ENCODE results near the gene TENM4.
A peak's percentile ranks its signal among the peaks of the same experiment; 100 is the strongest.

TENM4 gene

DNA sequence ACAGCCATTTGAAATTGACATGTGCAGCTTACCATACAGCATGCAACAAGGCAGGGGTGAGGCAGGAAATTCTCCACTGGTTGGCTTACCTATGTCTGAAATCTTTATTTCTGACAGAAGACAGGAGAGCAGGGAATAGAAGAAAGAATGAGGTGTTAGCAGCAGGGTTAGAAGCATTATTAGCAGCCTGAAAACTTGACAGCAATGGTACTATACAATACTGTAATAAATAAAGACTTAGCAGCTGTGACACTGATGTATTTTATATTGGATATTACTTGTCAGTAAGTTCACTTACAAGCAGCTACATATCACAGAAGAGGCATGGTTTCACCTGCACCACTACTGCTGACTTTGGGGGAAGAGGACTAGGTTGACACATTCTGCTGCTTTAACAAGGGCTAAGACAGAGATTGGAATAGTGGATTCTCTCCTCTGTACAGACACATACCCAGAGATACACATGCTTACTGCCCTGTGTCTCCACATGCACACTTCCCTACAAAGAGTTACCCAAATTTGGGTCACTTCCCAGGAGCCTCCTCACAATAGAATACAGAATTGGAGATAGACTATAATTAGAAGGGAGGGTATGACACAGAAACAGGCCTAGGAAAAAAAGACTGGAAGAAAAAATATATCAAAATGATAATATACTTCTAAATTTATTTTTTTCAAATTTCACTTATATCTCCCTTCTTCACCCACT is 720.4 kb downstream of the TENM4 start:
- TF ChIP-seq, protein P1, sequence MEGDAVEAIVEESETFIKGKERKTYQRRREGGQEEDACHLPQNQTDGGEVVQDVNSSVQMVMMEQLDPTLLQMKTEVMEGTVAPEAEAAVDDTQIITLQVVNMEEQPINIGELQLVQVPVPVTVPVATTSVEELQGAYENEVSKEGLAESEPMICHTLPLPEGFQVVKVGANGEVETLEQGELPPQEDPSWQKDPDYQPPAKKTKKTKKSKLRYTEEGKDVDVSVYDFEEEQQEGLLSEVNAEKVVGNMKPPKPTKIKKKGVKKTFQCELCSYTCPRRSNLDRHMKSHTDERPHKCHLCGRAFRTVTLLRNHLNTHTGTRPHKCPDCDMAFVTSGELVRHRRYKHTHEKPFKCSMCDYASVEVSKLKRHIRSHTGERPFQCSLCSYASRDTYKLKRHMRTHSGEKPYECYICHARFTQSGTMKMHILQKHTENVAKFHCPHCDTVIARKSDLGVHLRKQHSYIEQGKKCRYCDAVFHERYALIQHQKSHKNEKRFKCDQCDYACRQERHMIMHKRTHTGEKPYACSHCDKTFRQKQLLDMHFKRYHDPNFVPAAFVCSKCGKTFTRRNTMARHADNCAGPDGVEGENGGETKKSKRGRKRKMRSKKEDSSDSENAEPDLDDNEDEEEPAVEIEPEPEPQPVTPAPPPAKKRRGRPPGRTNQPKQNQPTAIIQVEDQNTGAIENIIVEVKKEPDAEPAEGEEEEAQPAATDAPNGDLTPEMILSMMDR (IDR thresholded peaks at IDR 0.05; ENCODE audit: low read depth, low read length), result no peak
- DNase-seq (ENCODE audit: extremely low read depth, low read depth), result no peak

DNA sequence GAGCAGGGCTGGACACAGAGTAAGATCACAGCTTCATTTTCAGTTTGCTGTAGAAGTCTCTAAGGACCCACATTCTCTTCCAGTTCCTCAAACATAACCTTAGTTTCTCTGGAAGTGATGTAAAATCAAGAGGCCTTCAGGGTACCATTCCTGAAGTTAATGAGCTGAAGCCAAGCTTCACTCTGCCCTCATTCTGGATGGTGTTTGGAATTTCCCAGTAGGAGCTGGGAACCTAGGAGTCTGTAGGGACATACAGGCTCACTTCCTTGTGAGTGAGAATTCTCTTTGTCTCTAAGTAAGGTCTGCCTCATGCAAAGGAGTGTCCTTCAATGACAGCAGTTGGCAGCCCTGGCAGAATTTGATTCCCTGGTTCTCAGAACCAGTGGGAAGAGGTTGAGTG is 723.8 kb downstream of the TENM4 start:
- TF ChIP-seq, protein P1 (IDR thresholded peaks at IDR 0.05; ENCODE audit: low read depth, low read length), result no peak
- no peak for DNase-seq (ENCODE audit: extremely low read depth, low read depth)

DNA sequence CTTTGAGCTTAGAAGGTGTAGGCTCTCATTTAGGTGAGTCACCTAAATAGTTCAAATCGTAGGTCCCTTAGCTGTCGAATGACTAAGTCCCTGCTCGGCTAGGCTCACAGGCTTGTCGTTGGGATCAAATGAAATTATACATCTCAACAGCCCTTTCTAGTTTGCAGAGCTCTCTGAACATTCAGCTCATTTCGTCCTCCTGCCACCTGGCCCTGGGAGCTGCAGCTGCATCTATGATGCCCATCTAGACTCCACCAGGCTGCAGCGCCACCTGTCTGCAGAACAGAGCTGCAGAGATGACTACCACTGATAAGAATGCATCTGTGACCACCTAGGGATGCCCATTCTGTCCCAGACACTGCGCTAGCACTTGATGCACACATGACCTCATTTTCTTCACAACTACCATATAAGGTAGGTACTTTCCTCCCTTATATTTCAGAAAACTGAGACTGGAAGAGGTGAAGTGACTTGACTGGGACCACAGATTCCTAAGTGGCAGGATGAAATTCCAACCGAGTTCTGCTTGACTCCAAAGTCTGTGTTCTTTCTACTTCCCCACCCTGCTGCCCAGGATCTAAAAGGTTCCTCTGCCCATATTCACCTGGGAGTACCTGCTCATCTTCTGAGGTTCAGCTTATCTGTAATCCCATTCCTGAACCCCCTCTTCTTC is 725.1 kb downstream of the TENM4 start:
- DNase-seq (ENCODE audit: extremely low read depth, low read depth), result peak; percentile 3
- TF ChIP-seq, protein P1 (IDR thresholded peaks at IDR 0.05; ENCODE audit: low read depth, low read length), result peak; percentile 71

DNA sequence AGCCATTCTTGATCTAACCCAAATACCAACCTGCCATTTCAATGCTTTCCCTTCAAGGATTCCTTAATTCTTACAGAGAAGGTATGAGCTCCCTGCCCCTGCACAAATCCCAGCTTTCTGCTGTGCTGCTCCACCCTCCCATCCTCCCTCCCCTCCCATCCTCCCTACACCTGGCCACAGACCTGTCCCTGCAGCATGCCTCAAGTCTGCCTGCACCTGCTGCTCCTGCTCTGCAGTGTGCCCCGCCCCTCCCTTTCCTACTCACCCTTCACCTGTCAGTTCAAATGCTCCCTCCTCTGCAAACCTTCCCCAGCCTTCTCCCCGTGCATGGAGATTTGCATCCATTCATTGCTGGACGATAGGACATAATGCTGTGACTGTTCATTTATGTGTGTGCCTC is 726.3 kb downstream of the TENM4 start:
- DNase-seq (ENCODE audit: extremely low read depth, low read depth), result no peak
- TF ChIP-seq, protein P1 (IDR thresholded peaks at IDR 0.05; ENCODE audit: low read depth, low read length), result no peak

DNA sequence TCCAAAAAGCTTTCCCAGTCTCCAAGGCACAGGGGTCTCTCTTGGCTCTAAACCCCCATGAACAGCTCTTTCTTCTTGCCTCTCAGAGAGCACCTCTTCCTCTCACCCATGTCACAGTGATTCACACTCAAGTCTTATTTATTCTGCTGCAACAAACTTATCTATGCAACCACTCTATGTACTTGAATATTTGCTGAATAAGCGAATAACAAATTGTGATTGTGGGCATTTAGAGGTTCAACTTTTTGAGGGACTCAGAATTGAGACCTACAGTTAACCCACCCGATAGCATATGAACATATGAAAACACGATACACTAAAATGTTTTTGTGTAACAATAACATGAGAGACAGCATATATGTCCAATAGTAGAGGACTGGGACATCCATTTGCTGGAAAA is 729.1 kb downstream of the TENM4 start:
- DNase-seq (ENCODE audit: extremely low read depth, low read depth), result no peak
- TF ChIP-seq, protein P1 (IDR thresholded peaks at IDR 0.05; ENCODE audit: low read depth, low read length), result no peak

DNA sequence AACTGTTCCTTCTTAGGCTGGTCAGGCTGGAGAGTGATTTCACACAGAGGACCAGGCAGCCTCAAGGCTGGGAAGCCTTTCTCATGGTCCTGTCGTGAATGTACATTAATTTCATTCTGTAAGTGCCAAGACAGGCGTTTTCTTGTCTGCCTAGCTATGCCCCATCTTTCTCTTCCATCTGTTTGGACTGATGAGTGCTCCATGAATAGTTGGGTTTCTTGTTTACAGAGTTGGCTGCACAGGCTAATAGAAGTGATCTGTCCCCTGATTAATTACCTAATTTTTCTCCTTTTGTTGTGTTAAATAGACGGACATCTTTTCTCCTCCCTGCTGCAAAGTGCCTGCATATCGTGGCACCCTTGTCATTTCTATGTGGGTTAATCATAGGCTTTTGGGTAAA is 730.4 kb downstream of the TENM4 start:
- no peak for DNase-seq (ENCODE audit: extremely low read depth, low read depth)
- TF ChIP-seq, protein P1 (IDR thresholded peaks at IDR 0.05; ENCODE audit: low read depth, low read length), result no peak

DNA sequence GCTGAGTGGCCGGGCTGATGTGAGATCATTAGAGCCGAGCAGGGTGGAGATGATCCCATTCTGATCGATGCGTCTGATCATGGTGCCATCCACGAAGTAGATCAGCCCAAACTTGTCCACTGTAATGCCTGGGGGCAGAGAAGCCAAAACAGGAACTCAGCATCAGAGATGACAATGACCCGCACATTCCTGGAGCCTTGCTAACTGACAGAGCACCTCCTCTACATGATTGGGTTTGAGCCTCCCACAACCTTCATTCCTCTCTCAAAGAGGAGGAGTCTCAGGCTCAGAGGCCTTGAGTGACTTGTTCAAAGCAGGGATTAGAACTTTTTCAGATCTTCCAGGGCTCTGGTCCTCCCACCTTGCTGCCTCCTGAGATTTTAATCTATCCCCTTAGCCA is 732.4 kb downstream of the TENM4 start:
- TF ChIP-seq, protein P1 (IDR thresholded peaks at IDR 0.05; ENCODE audit: low read depth, low read length), result no peak
- no peak for DNase-seq (ENCODE audit: extremely low read depth, low read depth)

All from AG09319 (cell line).